Right atrium auricular region (tissue), 2 donors: ENCODE data around the gene UQCC2. TPM values are rescaled to one million over a fixed set of nuclear protein-coding genes. Genes with fewer than 3 reads are reported as not detected.
A peak's percentile ranks its signal among the peaks of the same experiment; 100 is the strongest.

Source experiments
- DNase-seq: peaks from one replicate; pipeline ENCODE4 v3.0.0-alpha.2; 2019; ENCODE audit warnings: low spot score
- H3K27ac ChIP-seq, 2 donors: fragments of 200-600 bp; sonication (generic); 1 replicate in 1 of 2; 2 replicates in 1 of 2; pipeline ENCODE4 v1.5.1; 2016 to 2019
- H3K27me3 ChIP-seq, 2 donors: fragments of 200-600 bp; sonication (generic); one replicate each; pipeline versions ENCODE4 v1.5.1 to v1.6.0; 2017 to 2019
- H3K36me3 ChIP-seq: fragments of 200-600 bp; sonication (generic); one replicate; pipeline ENCODE4 v1.5.1; 2016
- H3K4me1 ChIP-seq, 2 donors: fragments of 200-600 bp; sonication (generic); one replicate each; pipeline versions ENCODE4 v1.5.1 to v1.6.0; 2017 to 2019
- H3K4me3 ChIP-seq, 2 donors: fragments of 200-600 bp; sonication (generic); 1 replicate in 1 of 2; 2 replicates in 1 of 2; pipeline ENCODE4 v1.5.1; 2017 to 2019; ENCODE audit warnings: mild to moderate bottlenecking in 1 of 2, moderate library complexity in 1 of 2
- H3K9me3 ChIP-seq, 2 donors: fragments of 200-600 bp; sonication (generic); one replicate each; pipeline ENCODE4 v1.5.1; 2019
- total RNA-seq, 2 donors: library from RNA; depleted of rRNA; stranded (reverse); fragments of >200 nt; gene quantifications; one replicate each; pipeline ENCODE4 v1.1.0, GENCODE V29; 2016
- TF ChIP-seq, protein P1 (sequence below), 2 donors: fragments of 200-600 bp; sonication (generic); IDR thresholded peaks; one replicate each; pipeline ENCODE4 v1.5.1; 2019; ENCODE audit warnings: antibody characterized with exemption in 2 of 2

UQCC2 gene
- total RNA-seq, 2 donors from 2014 or later: 69.1 to 143 TPM

DNA sequence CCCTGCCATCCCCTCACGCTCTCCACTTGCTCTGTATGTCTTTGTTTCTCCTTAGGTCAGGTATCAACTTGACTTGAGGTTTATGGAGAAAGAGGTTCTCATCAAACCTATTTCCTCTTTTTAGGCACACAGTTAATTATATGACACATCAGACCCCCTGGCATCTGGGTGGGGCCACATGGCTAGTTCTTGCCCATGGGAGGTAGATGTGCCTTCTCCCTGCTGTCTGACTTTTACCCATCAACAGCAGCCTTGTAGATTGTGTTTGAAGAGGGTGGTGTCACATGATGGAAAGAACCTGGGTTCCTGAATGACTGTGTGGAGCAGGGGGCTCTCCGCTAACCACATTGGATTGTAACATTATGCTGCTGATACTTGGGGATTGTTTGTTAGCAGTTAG lies 7.2 kb upstream of the UQCC2 start:
- no peak for DNase-seq
- TF ChIP-seq, protein P1, sequence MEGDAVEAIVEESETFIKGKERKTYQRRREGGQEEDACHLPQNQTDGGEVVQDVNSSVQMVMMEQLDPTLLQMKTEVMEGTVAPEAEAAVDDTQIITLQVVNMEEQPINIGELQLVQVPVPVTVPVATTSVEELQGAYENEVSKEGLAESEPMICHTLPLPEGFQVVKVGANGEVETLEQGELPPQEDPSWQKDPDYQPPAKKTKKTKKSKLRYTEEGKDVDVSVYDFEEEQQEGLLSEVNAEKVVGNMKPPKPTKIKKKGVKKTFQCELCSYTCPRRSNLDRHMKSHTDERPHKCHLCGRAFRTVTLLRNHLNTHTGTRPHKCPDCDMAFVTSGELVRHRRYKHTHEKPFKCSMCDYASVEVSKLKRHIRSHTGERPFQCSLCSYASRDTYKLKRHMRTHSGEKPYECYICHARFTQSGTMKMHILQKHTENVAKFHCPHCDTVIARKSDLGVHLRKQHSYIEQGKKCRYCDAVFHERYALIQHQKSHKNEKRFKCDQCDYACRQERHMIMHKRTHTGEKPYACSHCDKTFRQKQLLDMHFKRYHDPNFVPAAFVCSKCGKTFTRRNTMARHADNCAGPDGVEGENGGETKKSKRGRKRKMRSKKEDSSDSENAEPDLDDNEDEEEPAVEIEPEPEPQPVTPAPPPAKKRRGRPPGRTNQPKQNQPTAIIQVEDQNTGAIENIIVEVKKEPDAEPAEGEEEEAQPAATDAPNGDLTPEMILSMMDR (IDR thresholded peaks at IDR 0.05): no peak
- Histone ChIP-seq H3K4me3 (no peak overlapping the region), H3K27ac (peak overlapping the region; percentile 32 to 52), H3K9me3 (no peaks in the 10 kb centered on the region), H3K27me3 (no peaks in the 10 kb centered on the region), H3K36me3 (peaks cover 11% of the 10 kb centered on the region), H3K4me1 (peaks cover 0 to 9% of the 10 kb centered on the region in 2 donors)

DNA sequence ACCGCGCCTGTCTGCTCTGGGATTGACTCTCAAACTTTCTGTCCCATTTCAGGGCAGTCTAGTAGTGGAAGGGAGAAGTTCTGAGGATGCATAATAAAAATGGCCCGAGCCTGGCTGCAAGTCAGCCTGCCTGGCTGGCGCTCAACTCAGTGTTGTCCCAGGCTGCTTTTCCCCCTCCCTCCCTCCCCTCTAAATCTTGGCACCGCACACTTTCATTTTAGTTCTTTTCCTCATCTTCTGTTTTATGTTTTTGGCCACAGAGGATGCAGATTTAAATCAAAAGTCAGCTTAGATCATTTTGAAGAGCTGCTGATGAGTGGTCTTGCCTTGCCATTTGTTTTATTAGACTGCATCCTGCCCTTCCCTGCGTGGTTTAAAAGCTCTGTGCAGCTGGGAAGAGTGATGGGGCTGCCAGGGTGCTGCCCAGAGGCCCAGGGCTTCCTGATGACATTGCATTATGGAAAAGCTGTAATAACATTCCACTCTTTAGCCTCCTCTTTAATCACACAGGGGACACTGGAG lies 6.5 kb upstream of the UQCC2 start:
- TF ChIP-seq, protein P1 (IDR thresholded peaks at IDR 0.05): no peak
- peak overlapping the region; percentile 32 to 52 for H3K27ac ChIP-seq
- H3K9me3 ChIP-seq: no peaks in the 10 kb centered on the region
- H3K4me3 ChIP-seq: no peak overlapping the region
- no peaks in the 10 kb centered on the region for H3K27me3 ChIP-seq
- H3K36me3 ChIP-seq: peaks cover 9% of the 10 kb centered on the region
- DNase-seq: no peak
- peaks cover 0 to 9% of the 10 kb centered on the region in 2 donors for H3K4me1 ChIP-seq

DNA sequence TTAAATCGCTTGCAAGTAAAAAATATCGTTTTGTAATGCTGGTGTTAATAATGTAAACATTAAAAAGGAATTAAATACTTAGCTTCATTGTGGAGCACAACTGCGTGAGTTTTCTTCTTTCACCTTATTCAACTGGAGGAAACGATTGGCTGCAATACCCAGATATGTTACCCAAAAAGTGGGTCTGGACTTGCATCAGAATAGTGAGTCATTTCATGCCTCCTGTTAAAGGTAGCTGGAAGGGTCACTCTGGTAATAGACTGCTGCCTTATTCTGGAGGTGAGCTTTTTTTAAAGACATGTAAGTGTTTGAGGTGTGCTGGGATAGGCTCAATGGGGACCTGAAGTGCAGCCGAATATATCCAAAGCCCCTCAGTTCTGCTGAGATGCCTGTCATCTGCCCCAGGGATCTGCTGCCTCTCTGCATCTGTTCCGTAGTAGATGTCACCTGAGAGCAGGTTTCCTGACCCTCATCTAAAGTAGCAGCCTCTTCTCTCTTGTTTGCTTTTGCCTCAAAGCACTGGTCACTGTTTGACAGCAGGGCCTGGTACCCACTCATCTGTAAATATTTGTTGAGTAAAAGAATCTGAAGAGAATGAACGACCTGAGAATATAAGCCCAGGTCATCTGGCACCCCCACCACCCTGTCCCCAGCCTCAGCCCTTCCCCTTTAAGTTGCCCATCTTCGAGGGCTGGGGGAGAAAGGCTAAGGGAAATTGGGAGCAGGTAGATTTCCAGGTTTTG lies 5.6 kb upstream of the UQCC2 start:
- TF ChIP-seq, protein P1 (IDR thresholded peaks at IDR 0.05): no peak
- Histone ChIP-seq H3K4me1 (peaks cover 0 to 10% of the 10 kb centered on the region in 2 donors), H3K27ac (peak overlapping the region in 1 of 2 donors; percentile 30), H3K27me3 (no peaks in the 10 kb centered on the region), H3K36me3 (no peaks in the 10 kb centered on the region), H3K4me3 (no peak overlapping the region), H3K9me3 (no peaks in the 10 kb centered on the region)
- DNase-seq: no peak

DNA sequence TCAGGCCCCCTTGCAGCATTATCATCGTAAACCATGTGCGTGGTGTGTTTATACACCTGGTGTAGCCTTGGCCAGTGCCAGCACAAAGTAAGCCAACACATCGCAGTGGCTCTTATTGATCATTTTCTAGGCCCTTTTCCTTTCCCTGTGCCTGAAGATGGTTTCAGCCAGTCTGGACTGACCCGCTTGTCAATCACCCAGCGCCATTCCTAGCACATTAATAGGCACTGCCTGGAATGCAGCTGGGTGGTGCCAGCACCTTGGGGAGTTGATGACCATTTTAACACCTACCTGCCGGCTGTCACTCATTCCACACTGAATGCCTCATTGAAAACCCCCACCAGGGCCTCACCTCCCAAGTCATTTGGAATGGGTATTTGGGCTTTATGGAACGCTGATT lies 4.9 kb upstream of the UQCC2 start:
- no peak overlapping the region for H3K27ac ChIP-seq
- no peaks in the 10 kb centered on the region for H3K27me3 ChIP-seq
- H3K36me3 ChIP-seq: no peaks in the 10 kb centered on the region
- H3K4me3 ChIP-seq: no peak overlapping the region
- TF ChIP-seq, protein P1 (IDR thresholded peaks at IDR 0.05): no peak
- H3K9me3 ChIP-seq: no peaks in the 10 kb centered on the region
- H3K4me1 ChIP-seq: peaks cover 0 to 13% of the 10 kb centered on the region in 2 donors
- no peak for DNase-seq

DNA sequence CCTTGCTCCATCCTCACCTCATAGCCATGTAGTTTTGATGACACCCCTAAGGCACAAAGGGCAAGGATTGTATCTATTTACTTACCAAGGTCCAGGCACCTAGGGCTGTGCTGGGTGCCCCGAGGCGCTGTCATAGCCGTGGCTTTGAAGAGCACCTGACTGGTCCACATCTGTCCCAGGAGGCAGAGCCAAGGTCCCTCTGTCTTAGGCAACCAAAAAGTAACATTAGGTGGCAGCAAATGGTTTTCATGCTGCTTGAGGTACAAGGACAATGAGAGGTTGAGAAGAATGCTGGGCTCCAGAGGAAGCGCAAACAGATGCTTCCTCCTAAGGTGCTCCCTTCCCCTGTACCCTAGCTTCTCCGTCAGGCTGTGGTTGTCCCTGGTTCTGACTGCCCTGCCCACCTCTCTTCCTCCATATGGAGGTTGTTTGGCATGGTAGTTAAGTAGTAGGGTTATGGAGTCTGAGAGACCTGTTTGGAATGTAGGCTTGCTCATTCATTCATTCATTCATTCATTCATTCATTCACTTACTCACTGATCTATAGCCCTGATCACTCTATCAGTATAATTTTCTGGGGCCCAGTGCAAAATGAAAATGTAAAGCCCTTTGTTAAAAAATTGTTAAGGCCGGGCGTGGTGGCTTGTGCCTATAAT lies 3.0 kb upstream of the UQCC2 start:
- H3K9me3 ChIP-seq: no peaks in the 10 kb centered on the region
- H3K27me3 ChIP-seq: no peaks in the 10 kb centered on the region
- DNase-seq: no peak
- no peak overlapping the region for H3K4me3 ChIP-seq
- TF ChIP-seq, protein P1 (IDR thresholded peaks at IDR 0.05): no peak
- no peaks in the 10 kb centered on the region for H3K36me3 ChIP-seq
- H3K27ac ChIP-seq: no peak overlapping the region
- peaks cover 0 to 28% of the 10 kb centered on the region in 2 donors for H3K4me1 ChIP-seq
